GM21737 (cell line): ENCODE data around the gene EXOC3.
"Not testable (repeated sequence)": the region's sequence is repeated elsewhere in the genome, so short reads cannot be mapped to it uniquely, and the experiment has no call there.

Experiments
- ATAC-seq: cut with Tn5 transposase; IDR thresholded peaks from one replicate; pipeline ENCODE4 v1.9.1; 2021; ENCODE audit warnings: mild to moderate bottlenecking, moderate library complexity; ENCODE audit not compliant: unreplicated experiment

The EXOC3 gene

DNA sequence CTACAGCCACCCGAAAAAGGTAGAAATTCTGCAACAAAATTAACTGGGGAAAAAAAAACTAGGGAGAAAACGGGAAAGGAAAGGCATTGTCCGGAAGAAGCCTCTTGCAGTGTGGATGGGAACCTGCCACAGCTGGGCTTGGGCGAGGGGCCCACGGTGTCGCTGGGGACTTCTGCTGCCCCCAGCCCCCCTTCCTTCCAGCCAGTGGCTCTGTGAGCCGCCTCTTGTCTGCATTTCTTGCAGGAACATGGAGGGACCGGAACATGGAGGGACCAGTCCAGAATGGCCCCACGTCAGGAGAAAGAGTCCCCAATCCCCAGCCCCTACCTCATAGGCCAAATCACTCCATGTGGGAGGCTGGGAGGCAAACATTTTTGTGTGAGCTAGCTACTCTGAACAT, 36.9 kb upstream of the EXOC3 start:
- no peak for ATAC-seq

DNA sequence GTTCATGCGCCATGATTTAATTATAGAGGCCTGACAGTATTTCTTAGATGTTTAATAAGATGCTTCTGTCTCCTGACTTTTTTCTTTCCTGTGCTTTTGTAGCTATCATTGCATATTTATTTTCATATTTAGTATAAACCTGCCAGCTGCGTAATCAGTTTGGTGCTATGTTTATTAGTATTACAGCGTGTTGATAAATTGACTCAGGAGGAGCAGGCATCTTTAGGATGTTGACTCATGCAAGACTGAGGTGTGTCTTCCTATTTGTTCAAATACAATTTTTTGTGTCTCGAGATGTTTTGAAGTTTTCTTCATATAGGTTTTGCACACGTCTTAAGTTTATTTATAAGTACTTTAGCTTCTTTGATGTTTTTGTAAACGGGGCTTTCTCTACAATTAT, 35.9 kb upstream of the EXOC3 start:
- no peak for ATAC-seq

DNA sequence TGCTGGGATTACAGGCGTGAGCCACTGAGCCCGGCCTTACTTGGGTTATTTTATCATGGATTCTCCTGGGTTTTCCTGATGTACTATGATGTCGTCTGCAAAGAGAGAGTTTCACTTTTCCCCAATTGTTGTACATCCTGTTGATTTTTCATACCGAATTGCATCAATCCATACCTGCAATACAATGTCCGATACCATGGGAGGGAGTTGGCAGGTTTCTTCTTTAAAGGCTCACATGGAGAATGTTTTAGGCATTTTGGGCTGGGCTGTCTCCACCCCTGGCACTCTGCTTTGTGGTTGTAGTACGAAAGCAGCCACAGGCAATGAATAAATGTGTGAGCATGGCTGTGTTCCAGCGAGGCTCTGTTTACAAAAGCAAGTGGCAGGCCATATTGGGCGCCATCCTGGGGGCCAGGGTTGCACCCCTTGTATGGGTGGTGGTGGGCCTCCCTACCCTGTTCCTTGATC, 35.1 kb upstream of the EXOC3 start:
- ATAC-seq, result no peak

DNA sequence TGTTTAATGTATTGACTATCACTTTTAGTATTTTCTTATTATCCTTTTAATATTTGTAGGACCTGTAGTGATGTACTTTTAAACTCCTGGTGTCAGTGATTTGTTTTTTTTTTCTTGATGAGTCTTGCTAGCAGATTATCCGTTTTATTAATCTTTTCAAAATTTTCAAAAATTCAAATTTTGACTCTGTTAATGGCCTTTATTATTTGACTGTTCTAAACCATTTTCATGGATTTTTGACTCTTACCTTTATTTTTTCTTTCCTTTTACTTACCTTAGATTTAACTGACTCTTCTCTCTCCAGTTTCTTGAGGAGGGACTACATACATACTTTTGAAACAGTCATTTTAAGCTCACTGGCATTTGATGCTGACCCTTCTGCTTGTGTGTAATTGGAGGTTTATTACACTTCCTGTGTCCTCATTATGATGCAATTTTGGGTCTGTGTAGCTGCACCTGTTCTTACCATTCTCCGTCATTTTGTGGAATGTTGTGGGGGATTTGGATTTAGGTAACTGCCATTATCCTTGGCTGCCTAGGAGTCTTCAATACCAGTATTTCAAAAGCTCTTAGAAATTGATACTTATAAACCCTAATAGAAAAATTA, 32.0 kb upstream of the EXOC3 start:
- no peak for ATAC-seq

DNA sequence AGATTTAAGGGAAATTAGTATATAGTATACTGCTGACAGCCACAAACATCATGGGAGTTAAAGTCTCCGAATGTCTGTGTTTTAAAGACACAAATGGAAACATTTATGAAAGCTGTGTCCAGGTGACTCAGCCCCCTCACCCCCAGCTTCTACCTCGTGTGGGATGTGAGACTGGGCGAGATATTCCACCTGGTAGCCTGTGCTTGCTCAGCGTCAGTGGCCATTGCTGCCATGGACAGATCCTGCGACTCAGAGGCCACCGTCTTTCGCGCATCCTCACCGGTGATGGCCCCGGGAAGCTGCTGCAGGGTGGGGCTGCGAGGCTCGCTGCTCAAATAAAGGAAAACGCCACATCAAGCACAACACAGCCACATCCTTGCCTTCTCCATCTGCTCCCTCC, 31.2 kb upstream of the EXOC3 start:
- no peak for ATAC-seq

GRCh38 chr5:414991-415927, 27.7 kb upstream of the EXOC3 start:
- ATAC-seq, result not testable (repeated sequence)

GRCh38 chr5:415928-416635, 26.9 kb upstream of the EXOC3 start:
- ATAC-seq, result no peak

- ATAC-seq, result no peak
Measured at GRCh38 chr5:416636-416960, 26.4 kb upstream of the EXOC3 start.

- ATAC-seq, result no peak
Measured at GRCh38 chr5:417301-418161, 25.4 kb upstream of the EXOC3 start.

DNA sequence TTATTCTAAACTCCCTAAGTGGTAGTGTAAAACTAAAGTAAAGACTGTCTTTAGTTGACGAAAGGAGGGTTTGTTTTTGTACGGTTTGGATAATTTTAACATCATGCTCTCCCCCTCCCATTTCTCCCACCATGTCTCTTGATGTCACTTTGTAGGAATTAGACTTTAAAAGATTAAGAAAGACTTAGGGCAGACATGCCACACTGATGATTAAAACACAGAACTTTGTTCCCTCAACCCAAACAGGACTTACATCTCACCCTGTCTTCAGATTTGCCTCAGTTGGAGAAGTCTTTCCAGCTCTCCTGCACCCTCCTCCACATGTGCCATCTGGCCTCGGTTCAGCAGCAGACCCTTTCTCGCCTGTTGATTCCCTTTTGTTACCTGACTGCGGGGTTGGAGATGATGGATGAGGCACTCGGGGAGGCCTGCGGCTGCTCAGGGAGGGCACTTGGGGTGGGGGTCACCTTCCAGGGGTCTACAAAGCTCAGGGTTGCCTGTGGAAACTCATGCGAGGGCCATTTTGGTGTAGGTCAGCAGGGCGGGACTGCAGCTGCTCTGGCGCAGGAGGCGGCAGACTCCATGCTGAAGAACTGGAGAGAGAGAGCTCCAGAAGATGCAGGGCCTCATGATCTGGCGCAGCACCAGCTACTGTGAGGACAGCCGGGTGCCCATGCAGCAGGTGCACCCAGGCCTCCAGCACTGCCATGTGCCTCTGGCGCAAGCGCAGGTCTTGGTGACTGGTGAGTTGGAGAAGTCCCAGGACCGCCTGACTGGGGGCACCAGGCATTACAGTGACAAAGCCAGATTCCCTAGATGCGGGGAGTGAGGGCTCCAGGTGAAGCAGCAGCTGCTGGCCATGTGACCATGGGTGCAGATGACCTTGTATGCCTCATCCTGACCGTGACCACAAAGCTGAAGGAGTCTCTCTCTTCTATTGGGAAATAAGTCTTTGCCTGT, 24.5 kb upstream of the EXOC3 start:
- ATAC-seq, result no peak

DNA sequence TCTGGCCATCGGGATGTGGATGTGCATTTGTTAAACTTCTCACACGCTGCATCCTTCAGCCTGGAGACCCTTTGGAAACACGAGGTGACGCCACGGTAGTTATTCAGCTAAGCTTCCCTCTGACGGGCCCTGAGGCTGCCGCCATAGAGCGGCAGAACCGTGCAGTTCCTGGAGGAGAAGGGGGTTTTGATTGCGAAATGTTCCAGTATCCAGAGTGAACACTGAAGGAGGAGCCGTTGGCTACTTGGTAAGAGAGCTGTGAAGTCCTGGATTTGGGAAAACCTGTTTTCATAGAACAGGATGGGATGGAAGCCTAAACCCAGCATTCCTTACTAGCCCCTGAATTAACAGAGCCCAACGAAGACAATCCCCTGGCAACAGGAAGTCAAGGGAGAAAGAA, 23.0 kb upstream of the EXOC3 start:
- no peak for ATAC-seq

DNA sequence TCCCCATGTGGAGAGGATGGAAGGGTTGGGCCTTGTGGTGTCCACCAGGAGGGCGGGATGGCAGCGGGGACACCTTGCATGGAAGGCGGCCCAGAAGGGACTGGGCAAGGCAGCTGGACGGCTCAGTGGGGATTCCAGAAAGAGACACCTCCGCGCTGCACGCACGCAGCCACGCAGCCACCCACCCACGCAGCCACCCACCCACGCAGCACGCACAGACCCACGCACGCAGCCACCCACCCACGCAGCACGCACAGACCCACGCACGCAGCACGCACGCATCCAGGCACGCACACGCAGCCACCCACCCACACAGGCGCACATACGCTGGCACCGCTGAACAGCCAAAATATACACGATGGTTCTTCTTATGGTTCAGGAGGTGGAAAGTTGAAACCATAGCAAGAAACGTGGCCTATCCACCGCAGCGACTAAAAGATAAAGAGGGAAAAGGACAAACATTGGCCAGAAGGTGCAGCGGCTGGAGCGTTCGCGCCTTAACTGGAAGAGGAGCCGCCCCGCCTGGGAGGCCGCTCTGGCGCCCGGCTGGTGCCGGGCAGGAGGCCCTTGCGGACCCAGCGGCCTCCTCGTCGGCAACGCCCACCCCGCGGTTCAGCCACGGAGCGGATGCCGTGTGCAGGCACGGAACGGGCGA, 22.2 kb upstream of the EXOC3 start:
- ATAC-seq, result no peak

DNA sequence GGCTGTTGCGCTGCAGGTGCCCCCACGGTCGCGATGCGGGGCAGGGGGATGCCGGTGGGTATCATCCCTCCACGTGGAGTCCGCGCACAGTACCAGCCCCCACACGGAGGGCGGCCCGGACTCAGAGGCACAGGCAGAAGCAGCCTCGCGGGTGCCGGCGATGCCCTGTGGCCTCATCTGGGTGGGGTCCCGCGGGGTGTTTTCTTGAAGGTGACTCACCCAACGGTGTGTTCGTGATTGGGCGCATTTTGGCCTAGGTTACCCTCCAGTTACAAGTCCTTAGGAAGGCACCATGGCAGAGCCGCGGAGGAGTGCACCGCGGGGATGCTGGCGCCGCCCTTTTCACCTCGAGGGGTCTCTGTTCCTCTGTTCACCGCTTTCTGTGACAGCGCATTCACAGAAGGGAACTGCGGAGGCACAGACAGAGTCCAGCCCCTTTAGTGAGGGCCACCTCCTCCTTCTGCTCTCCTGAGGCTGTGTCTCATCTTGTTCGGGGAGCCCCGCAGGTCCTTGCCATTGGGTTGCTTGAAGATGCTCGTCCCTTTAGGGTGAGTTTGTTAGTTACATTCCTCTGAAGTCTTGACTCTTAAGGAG, 21.6 kb upstream of the EXOC3 start:
- no peak for ATAC-seq

- ATAC-seq, result no peak
Measured at GRCh38 chr5:421901-422300, 21.1 kb upstream of the EXOC3 start.

DNA sequence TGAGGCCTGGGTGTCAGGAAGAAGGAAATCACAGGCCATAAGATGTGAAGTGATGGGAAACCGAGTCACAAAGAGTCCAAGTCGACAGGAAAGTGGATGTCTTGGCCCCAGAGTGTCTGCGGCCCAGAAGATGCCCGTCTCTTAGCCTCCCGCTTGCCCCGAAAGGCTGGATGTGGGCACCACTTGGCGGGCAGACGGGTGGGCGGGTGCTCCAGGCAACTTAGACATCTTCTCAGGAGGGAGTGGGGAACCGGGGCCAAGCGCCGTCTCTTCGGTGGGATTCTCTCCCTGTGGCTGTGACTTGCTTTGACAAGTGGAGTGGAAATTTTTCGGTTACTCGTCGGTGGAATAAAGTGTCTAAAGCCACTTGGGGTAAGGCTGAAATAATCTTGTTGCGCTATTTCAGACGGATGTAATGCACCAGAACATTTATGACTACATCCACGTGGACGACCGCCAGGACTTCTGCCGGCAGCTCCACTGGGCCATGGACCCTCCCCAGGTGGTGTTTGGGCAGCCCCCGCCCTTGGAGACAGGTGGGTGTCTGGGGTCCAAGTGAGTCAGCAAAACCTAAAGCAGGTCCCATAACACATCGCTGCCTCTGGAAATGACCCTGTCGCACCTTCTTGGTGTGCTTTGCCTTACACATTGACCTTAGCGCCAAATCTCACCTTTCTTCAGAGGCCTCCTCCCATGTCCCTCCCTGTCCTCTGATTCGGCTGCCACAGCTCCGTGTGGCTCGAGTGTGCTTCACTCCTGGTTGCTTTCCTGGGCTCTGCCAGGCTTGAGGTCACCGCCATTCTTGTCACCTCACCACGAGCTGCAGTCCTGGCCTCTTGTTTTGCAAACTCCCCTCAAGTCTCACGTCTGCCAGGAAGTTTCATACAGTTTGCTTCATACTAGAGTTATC, 20.4 kb upstream of the EXOC3 start:
- ATAC-seq, result no peak

GRCh38 chr5:423233-423565, 19.8 kb upstream of the EXOC3 start:
- no peak for ATAC-seq

- ATAC-seq, result no peak
Measured at GRCh38 chr5:423626-424261, 19.2 kb upstream of the EXOC3 start.
